ENCODE data around the gene ARL6IP1. TPM values are rescaled to one million over a fixed set of nuclear protein-coding genes. Genes with fewer than 3 reads are reported as not detected.

Gene ARL6IP1
- total and polyA plus RNA-seq, 2 of the 13 experiments (the other 11 are each of a cell fraction or from before 2014, with no cell fraction given): 263 to 373 TPM

- TF ChIP-seq HNF1A (IDR thresholded peaks at IDR 0.05; ENCODE audit: low read depth) (0 out of 2 replicates have a peak, but pooled peaks have one; percentile 37), HNF1A (CRISPR knock-in tag; IDR thresholded peaks at IDR 0.05; ENCODE audit: borderline replicate concordance) (peak; percentile 88), AHDC1 (CRISPR knock-in tag; IDR thresholded peaks at IDR 0.05; ENCODE audit: borderline replicate concordance) (peak; percentile 92), NCOA5 (CRISPR knock-in tag; IDR thresholded peaks at IDR 0.05) (0 out of 2 replicates have a peak, but pooled peaks have one; percentile 67), U2AF2 (IDR thresholded peaks at IDR 0.05; ENCODE audit: low read depth, low read length) (peak; percentile 90), ZNF207 (IDR thresholded peaks at IDR 0.05; ENCODE audit: borderline replicate concordance) (no peak), ZNF180 (CRISPR knock-in tag; IDR thresholded peaks at IDR 0.05; ENCODE audit: borderline replicate concordance, low read depth) (peak; percentile 95; the same call in 1 of the 2 replicates), TEAD3 (CRISPR knock-in tag; optimal IDR thresholded peaks at IDR 0.05; ENCODE audit: borderline replicate concordance) (peak; percentile 80), ATF7 (IDR thresholded peaks at IDR 0.05) (no peak), ATF7 (CRISPR knock-in tag; IDR thresholded peaks at IDR 0.05) (peak; percentile 78; the same call in 1 of the 2 replicates), ZNF652 (CRISPR knock-in tag; IDR thresholded peaks at IDR 0.05; ENCODE audit: borderline replicate concordance, low read depth) (peak; percentile 63), STAG1 (CRISPR knock-in tag; IDR thresholded peaks at IDR 0.05) (peak; percentile 94), ZNF224 (CRISPR knock-in tag; IDR thresholded peaks at IDR 0.05) (peak; percentile 63), FOXO1 (CRISPR knock-in tag; IDR thresholded peaks at IDR 0.05) (peak; percentile 83), DZIP1 (CRISPR knock-in tag; IDR thresholded peaks at IDR 0.05) (peak; percentile 70), CBX1 (IDR thresholded peaks at IDR 0.05; ENCODE audit: low read depth) (peak; percentile 98), AGO1 (IDR thresholded peaks at IDR 0.05; ENCODE audit: low read depth, low read length, poor library complexity, severe bottlenecking) (peak; percentile 92)
Observed at GRCh38 chr16:18801145-18801972, at the start of gene ARL6IP1 (continued).
